SU-DHL-6 (cell line): ENCODE results near the gene EEF1AKMT3.

Source experiments
- H2AFZ ChIP-seq: fragments of 200-600 bp; sonication (generic); 2 replicates; pipeline ENCODE4 v1.6.1; 2014; ENCODE audit warnings: low read depth, mild to moderate bottlenecking, moderate library complexity, mixed read lengths, antibody characterized with exemption, low read length; ENCODE audit not compliant: severe bottlenecking
- H3F3A ChIP-seq: fragments of 200-600 bp; shearing (Covaris generic); 2 replicates; pipeline ENCODE4 v1.6.0; 2016; ENCODE audit warnings: antibody characterized with exemption, mild to moderate bottlenecking; ENCODE audit not compliant: insufficient read depth
- H3K27ac ChIP-seq: fragments of 200-600 bp; sonication (generic); 2 replicates; pipeline ENCODE4 v1.5.1; 2016; ENCODE audit warnings: low read depth, mild to moderate bottlenecking, low read length, moderate library complexity, mixed read lengths
- H3K27me3 ChIP-seq: fragments of 200-600 bp; sonication (generic), shearing (Covaris generic); 2 replicates; pipeline ENCODE4 v1.6.0; 2014; ENCODE audit warnings: mild to moderate bottlenecking, low read length
- H3K36me3 ChIP-seq: fragments of 200-600 bp; sonication (generic); 2 replicates; pipeline ENCODE4 v1.6.1; 2014; ENCODE audit warnings: mild to moderate bottlenecking, low read length, mixed read lengths
- H3K4me2 ChIP-seq: fragments of 300-600, 200-600 bp; shearing (Covaris generic), sonication (generic); 2 replicates; pipeline ENCODE4 v1.6.0; 2014; ENCODE audit warnings: low read length, low read depth, mild to moderate bottlenecking; ENCODE audit not compliant: poor library complexity, severe bottlenecking
- H3K4me3 ChIP-seq: fragments of 200-600 bp; sonication (generic); 2 replicates; pipeline ENCODE4 v1.5.1; 2014; ENCODE audit warnings: antibody characterized with exemption, low read length, mild to moderate bottlenecking, mixed read lengths; ENCODE audit not compliant: insufficient read depth, poor library complexity, severe bottlenecking
- H3K79me2 ChIP-seq: fragments of 200-600 bp; sonication (generic); 2 replicates; pipeline ENCODE4 v1.6.1; 2014; ENCODE audit warnings: mild to moderate bottlenecking, low read length, moderate library complexity; ENCODE audit not compliant: insufficient read depth
- H3K9ac ChIP-seq: fragments of 200-600 bp; sonication (generic); 2 replicates; pipeline ENCODE4 v1.7.0; 2014; ENCODE audit warnings: mild to moderate bottlenecking, low read length
- H3K9me2 ChIP-seq: fragments of 200-600 bp; sonication (generic); replicated peaks from 2 replicates; pipeline ENCODE4 v1.6.1; 2014; ENCODE audit warnings: low read length; ENCODE audit not compliant: insufficient read depth
- H3K9me3 ChIP-seq: fragments of 200-600 bp; sonication (generic); 2 replicates; pipeline ENCODE4 v1.6.1; 2014; ENCODE audit warnings: low read length, mixed read lengths; ENCODE audit not compliant: insufficient read depth
- H4K20me1 ChIP-seq: fragments of 200-600 bp; sonication (generic); 2 replicates; pipeline ENCODE4 v1.6.1; 2014; ENCODE audit warnings: low read depth, mild to moderate bottlenecking, antibody characterized with exemption, low read length, moderate library complexity, mixed read lengths
- CTCF ChIP-seq: fragments of 200-600 bp; sonication (generic); IDR thresholded peaks from one replicate; pipeline ENCODE4 v1.5.1; 2017; ENCODE audit warnings: antibody characterized with exemption, mild to moderate bottlenecking, low read length, moderate library complexity; ENCODE audit not compliant: insufficient read depth, poor library complexity, severe bottlenecking
- EZH2phosphoT487 ChIP-seq: fragments of 200-600 bp; sonication (generic), shearing (Covaris generic); conservative IDR thresholded peaks from 2 replicates; pipeline ENCODE4 v1.6.1; 2018; ENCODE audit warnings: mild to moderate bottlenecking, antibody characterized with exemption, low read length, moderate library complexity, mixed read lengths

The EEF1AKMT3 gene

GRCh38 chr12:57751788-57752667 is 20.4 kb upstream of the EEF1AKMT3 start, which contains the start of gene CDK4:
Gene CDK4, minus strand, starts transcription at chr12:57752310. Its CDS starts 593 bp downstream, at chr12:57751717.
- Histone ChIP-seq H4K20me1 (no peaks in the 10 kb centered on the region), H3K27me3 (no peaks in the 10 kb centered on the region), H3K9me2 (no peaks in the 10 kb centered on the region), H2AFZ (peak within 1 kb of the TSS; percentile 42), H3K4me2 (peak within 1 kb of the TSS; percentile 72), H3K9me3 (no peaks in the 10 kb centered on the region), H3K9ac (peak within 1 kb of the TSS; percentile 72), H3K27ac (peak within 1 kb of the TSS; percentile 41), H3K36me3 (peaks cover 10% of the 10 kb centered on the region; the same call in 1 of the 2 replicates), H3K79me2 (peaks cover 28% of the 10 kb centered on the region), H3F3A (peaks cover 35% of the 10 kb centered on the region), H3K4me3 (peak within 1 kb of the TSS; percentile 71)
- TF ChIP-seq EZH2phosphoT487, result no peak
- TF ChIP-seq CTCF, result no peak

- H3K27ac ChIP-seq, result no peak overlapping the region
- H4K20me1 ChIP-seq, result no peaks in the 10 kb centered on the region
- H3K9me2 ChIP-seq, result no peaks in the 10 kb centered on the region
- peak overlapping the region; percentile 31 for H3K4me3 ChIP-seq
- H3K9ac ChIP-seq, result peak overlapping the region; percentile 22; the same call in 1 of the 2 replicates
- peaks cover 5% of the 10 kb centered on the region; the same call in 1 of the 2 replicates for H3K36me3 ChIP-seq
- H3K79me2 ChIP-seq, result peaks cover 28% of the 10 kb centered on the region
- H3F3A ChIP-seq, result peaks cover 30% of the 10 kb centered on the region
- no peaks in the 10 kb centered on the region for H3K9me3 ChIP-seq
- peak overlapping the region; percentile 42 for H2AFZ ChIP-seq
- H3K27me3 ChIP-seq, result no peaks in the 10 kb centered on the region
- H3K4me2 ChIP-seq, result peak overlapping the region; percentile 57
- TF ChIP-seq CTCF (no peak), EZH2phosphoT487 (no peak)
These were observed 19.8 kb upstream of the EEF1AKMT3 start for GRCh38 chr12:57752668-57753000.

- no peak overlapping the region for H3K9ac ChIP-seq
- peaks cover 25% of the 10 kb centered on the region for H3F3A ChIP-seq
- H3K9me2 ChIP-seq, result no peaks in the 10 kb centered on the region
- no peaks in the 10 kb centered on the region for H3K36me3 ChIP-seq
- H3K4me3 ChIP-seq, result no peak overlapping the region
- H3K9me3 ChIP-seq, result no peaks in the 10 kb centered on the region
- no peak overlapping the region for H2AFZ ChIP-seq
- no peaks in the 10 kb centered on the region for H4K20me1 ChIP-seq
- peak overlapping the region; percentile 92 for H3K4me2 ChIP-seq
- TF ChIP-seq CTCF (no peak), EZH2phosphoT487 (no peak)
- H3K27me3 ChIP-seq, result no peaks in the 10 kb centered on the region
- H3K79me2 ChIP-seq, result peaks cover 28% of the 10 kb centered on the region
- no peak overlapping the region for H3K27ac ChIP-seq
These were observed 18.6 kb upstream of the EEF1AKMT3 start for GRCh38 chr12:57753756-57754337.
